Measurements from ENCODE around the gene DBNDD2.

Gene DBNDD2

GRCh38 chr20:45407783-45408645 lies at the start of gene DBNDD2:
Gene DBNDD2 (plus strand): TSS chr20:45408289. CDS start chr20:45408468, 179 bp downstream.
- DNase-seq, result no peak

- DNase-seq, result peak; percentile 33
Observed at GRCh38 chr20:45359069-45359405, 49.1 kb upstream of the DBNDD2 start.

- DNase-seq, result peak; percentile 92
Observed at GRCh38 chr20:45359406-45360148, 48.5 kb upstream of the DBNDD2 start.

- DNase-seq, result no peak
Observed at GRCh38 chr20:45361793-45362192, 46.3 kb upstream of the DBNDD2 start.

GRCh38 chr20:45362804-45363610 lies 45.1 kb upstream of the DBNDD2 start, which contains the start of gene SYS1:
Gene SYS1 (plus strand): TSS chr20:45363156. CDS start chr20:45363532, 376 bp downstream.
- peak; percentile 93 for DNase-seq

- no peak for DNase-seq
Observed at GRCh38 chr20:45363611-45364492, 44.2 kb upstream of the DBNDD2 start.

GRCh38 chr20:45365444-45365970 lies 42.6 kb upstream of the DBNDD2 start:
- DNase-seq, result no peak

GRCh38 chr20:45366192-45366591 lies 41.9 kb upstream of the DBNDD2 start:
- no peak for DNase-seq

GRCh38 chr20:45366631-45367030 lies 41.5 kb upstream of the DBNDD2 start:
- DNase-seq, result no peak

GRCh38 chr20:45367126-45367525 lies 41.0 kb upstream of the DBNDD2 start:
- no peak for DNase-seq

- DNase-seq, result no peak
Observed at GRCh38 chr20:45368221-45368980, 39.7 kb upstream of the DBNDD2 start.

GRCh38 chr20:45370571-45371160 lies 37.4 kb upstream of the DBNDD2 start:
- DNase-seq, result no peak

GRCh38 chr20:45372241-45372640 lies 35.8 kb upstream of the DBNDD2 start:
- DNase-seq, result no peak

- no peak for DNase-seq
Observed at GRCh38 chr20:45372646-45373352, 35.3 kb upstream of the DBNDD2 start.

- DNase-seq, result peak; percentile 60
Observed at GRCh38 chr20:45373353-45374100, 34.6 kb upstream of the DBNDD2 start.

- no peak for DNase-seq
Observed at GRCh38 chr20:45374101-45374467, 34.0 kb upstream of the DBNDD2 start.

GRCh38 chr20:45374966-45375365 lies 33.1 kb upstream of the DBNDD2 start:
- no peak for DNase-seq

GRCh38 chr20:45377269-45377668 lies 30.8 kb upstream of the DBNDD2 start:
- DNase-seq, result no peak

- DNase-seq, result no peak
Observed at GRCh38 chr20:45378191-45378590, 29.9 kb upstream of the DBNDD2 start, which contains the start of gene TP53TG5. Gene TP53TG5 (minus strand): TSS chr20:45378325. CDS start chr20:45378236, 89 bp downstream.
